ENCODE results near the gene PCSK4. TPM values are rescaled to one million over a fixed set of nuclear protein-coding genes. Genes with fewer than 3 reads are reported as not detected.
A peak's percentile ranks its signal among the peaks of the same experiment; 100 is the strongest.
"Not testable (repeated sequence)": the region's sequence is repeated elsewhere in the genome, so short reads cannot be mapped to it uniquely, and the experiment has no call there.

PCSK4 gene
- total RNA-seq, 1 donor from 2014 or later = 1.5 TPM

DNA sequence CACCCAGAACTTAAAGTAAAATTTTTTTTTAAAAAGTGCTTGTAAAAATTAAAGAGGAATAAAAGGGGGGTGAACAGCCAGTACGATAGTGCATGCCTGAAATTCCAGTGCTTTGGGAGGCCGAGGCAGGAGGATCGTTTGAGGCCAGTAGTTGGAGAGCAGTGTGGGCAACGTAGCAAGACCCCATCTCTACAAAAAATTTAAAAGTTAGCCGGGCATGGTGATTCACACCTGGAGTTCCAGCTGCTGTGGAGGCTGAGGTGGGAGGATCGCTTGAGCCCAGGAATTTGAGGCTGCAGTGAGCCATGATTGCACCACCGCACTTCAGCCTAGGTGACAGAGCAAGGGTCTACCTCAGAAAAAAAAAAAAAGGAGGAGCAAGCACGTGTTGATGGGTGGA lies 14.9 kb upstream of the PCSK4 start:
- intact Hi-C loops (cut with DNase I) = no loop called here

DNA sequence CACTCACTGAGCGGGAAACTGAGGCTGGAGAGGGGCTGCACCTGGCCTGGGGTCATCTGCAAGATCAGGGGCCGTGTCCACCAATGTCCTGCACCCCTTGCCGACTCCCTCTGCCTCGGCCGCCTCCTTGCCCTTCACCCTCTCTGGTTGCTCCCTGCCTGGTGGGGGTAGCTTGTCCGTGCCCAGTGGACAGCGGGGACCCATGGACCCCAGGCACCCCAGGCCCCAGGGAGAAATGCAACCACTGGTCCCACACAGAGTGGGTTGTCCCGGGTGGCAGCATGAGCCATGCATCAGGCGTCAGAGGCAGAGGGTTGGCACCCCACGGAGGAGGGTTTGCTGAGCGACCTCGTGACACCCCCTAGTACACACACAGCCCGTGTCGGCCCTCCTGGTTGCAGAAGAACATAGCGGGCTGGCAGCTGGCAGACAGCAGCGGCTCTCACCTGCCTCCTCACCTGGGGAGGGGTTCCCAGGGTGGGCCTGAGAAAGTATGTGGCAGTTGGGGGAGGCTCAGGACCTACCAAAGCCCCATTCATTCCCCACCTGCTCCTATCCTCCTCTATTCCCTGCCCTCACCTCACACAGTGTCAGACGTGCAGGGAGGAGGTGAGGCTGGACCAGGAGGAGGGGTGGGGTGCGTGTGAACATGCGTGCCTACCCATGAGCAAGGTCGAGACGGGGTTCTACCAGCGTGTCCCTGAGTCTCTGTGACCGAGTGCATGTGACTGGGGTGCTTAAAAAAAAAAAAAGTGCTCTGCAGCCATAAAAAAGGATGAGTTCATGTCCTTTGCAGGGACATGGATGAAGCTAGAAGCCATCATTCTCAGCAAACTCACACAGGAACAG lies 14.0 kb upstream of the PCSK4 start:
- intact Hi-C loops (cut with DNase I) = no loop called here
- no peak for DNase-seq (ENCODE audit: low spot score in 2 of 2)
- H3K9me3 ChIP-seq = no peaks in the 10 kb centered on the region
- no peaks in the 10 kb centered on the region for H3K36me3 ChIP-seq
- H3K27ac ChIP-seq = no peak overlapping the region
- H3K4me3 ChIP-seq = no peak overlapping the region
- H3K27me3 ChIP-seq = peaks cover 13% of the 10 kb centered on the region
- H3K4me1 ChIP-seq = peaks cover 0 to 13% of the 10 kb centered on the region in 2 donors
- TF ChIP-seq, protein P1, sequence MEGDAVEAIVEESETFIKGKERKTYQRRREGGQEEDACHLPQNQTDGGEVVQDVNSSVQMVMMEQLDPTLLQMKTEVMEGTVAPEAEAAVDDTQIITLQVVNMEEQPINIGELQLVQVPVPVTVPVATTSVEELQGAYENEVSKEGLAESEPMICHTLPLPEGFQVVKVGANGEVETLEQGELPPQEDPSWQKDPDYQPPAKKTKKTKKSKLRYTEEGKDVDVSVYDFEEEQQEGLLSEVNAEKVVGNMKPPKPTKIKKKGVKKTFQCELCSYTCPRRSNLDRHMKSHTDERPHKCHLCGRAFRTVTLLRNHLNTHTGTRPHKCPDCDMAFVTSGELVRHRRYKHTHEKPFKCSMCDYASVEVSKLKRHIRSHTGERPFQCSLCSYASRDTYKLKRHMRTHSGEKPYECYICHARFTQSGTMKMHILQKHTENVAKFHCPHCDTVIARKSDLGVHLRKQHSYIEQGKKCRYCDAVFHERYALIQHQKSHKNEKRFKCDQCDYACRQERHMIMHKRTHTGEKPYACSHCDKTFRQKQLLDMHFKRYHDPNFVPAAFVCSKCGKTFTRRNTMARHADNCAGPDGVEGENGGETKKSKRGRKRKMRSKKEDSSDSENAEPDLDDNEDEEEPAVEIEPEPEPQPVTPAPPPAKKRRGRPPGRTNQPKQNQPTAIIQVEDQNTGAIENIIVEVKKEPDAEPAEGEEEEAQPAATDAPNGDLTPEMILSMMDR (IDR thresholded peaks at IDR 0.05) = no peak

More for the DNA sequence above, 14.9 kb upstream of the PCSK4 start:
- H3K4me1 ChIP-seq = peaks cover 0 to 13% of the 10 kb centered on the region in 2 donors
- no peaks in the 10 kb centered on the region for H3K9me3 ChIP-seq
- no peak for DNase-seq (ENCODE audit: low spot score in 2 of 2)
- H3K27me3 ChIP-seq = peaks cover 13% of the 10 kb centered on the region
- TF ChIP-seq, protein P1 (IDR thresholded peaks at IDR 0.05) = no peak
- H3K4me3 ChIP-seq = no peak overlapping the region
- H3K27ac ChIP-seq = no peak overlapping the region
- H3K36me3 ChIP-seq = no peaks in the 10 kb centered on the region

DNA sequence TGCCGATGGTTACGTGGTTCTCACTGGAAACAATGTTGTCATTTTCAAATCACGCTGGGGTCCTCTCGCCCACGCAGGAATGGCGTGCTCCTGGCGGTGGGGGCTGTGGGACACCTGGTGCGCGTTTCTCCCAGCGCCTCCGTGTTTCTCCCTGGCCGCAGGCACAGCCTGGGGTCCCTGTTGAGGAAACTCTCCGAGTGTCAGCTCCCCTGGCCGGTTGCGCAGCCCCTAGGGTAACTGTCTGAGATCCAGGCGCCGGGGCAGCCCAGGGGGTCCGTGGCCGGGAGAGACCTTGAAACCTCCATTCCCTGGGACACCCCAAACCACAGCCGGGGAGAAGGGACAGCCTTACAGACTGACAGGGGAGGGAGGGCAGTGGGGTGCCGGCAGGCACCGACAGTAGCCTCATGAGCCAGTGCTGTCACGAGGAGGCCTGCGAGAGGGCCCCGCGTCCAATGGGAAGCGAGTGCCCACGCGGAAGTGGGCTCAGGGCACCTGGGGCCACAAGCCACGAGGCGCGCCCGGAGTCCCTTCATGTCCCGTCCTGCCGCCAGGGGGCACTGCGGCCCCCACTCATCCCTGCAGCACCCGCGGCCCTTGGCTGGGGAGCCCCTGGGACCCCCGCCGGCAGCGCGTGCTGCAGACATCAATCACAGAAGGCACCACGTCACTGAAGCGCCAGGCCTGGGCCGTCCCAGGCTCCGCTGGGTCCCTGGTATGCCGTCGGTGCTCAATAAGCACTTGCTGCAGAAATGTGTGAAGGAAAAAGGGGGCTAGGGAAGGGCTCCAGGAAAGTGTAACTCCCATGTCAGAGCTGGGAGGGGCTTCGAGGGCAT lies 13.2 kb upstream of the PCSK4 start:
- H3K4me1 ChIP-seq = peaks cover 0 to 10% of the 10 kb centered on the region in 2 donors
- peak in 1 of 2 donors; percentile 72 for DNase-seq (ENCODE audit: low spot score in 2 of 2)
- H3K27me3 ChIP-seq = peaks cover 13% of the 10 kb centered on the region
- TF ChIP-seq, protein P1 (IDR thresholded peaks at IDR 0.05) = peak; percentile 73 to 76 (median 75)
- H3K9me3 ChIP-seq = no peaks in the 10 kb centered on the region
- H3K4me3 ChIP-seq = no peak overlapping the region
- H3K27ac ChIP-seq = no peak overlapping the region
- intact Hi-C loops (cut with DNase I) = no loop called here
- no peaks in the 10 kb centered on the region for H3K36me3 ChIP-seq

DNA sequence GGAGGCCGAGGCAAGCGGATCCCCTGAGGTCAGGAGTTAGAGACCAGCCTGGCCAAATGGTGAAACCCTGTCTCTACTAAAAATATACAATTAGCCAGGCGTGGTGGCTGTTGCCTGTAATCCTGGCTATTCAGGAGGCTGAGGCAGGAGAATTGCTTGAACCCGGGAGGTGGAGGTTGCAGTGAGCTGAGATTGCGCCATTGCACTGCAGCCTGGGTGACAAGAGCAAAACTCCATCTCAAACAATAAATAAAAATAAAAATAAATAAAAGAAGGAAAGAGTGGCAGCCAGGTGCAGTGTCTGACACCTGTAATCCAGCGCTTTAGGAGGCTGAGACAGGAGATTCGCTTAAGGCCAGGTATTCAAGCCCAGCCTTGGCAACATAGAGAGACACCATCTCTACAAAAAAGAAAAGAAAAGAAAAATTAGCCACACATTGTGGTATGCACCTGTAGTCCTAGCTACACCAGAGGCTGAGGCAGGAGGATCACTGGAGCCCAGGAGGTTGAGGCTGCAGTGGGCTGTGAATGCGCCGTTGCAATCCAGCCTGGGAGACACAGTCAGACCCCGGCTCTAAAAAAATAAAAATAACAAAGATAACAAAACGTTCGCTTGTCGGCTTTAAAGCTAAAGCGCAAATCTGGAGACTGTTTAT lies 12.4 kb upstream of the PCSK4 start:
- H3K4me1 ChIP-seq = peaks cover 0 to 9% of the 10 kb centered on the region in 2 donors
- intact Hi-C loops (cut with DNase I) = no loop called here
- H3K27me3 ChIP-seq = peaks cover 13% of the 10 kb centered on the region
- no peak overlapping the region for H3K4me3 ChIP-seq
- no peak for DNase-seq (ENCODE audit: low spot score in 2 of 2)
- H3K9me3 ChIP-seq = no peaks in the 10 kb centered on the region
- no peak overlapping the region for H3K27ac ChIP-seq
- TF ChIP-seq, protein P1 (IDR thresholded peaks at IDR 0.05) = no peak
- H3K36me3 ChIP-seq = no peaks in the 10 kb centered on the region

DNA sequence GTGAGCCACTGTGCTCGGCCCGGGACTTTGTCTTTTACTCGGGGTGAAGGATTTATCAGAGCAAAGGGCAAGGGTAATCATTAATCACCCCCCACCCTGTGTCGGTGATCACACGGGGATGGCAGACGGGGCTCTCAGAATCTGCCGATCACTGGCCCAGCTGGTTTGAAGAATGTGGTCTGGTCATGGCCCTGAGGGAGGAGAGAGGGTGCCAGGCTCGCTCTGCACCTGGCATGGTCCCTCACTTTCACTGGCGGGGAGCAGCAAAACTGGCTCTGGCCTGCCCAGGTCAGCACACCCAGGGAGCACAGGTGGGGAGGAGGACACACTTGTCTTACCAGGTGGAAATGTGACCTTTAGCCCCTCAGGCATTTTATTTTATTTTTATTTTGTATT lies 11.0 kb upstream of the PCSK4 start:
- no peaks in the 10 kb centered on the region for H3K36me3 ChIP-seq
- H3K27me3 ChIP-seq = peaks cover 13% of the 10 kb centered on the region
- no peak overlapping the region for H3K4me3 ChIP-seq
- no peaks in the 10 kb centered on the region for H3K9me3 ChIP-seq
- TF ChIP-seq, protein P1 (IDR thresholded peaks at IDR 0.05) = no peak
- DNase-seq (ENCODE audit: low spot score in 2 of 2) = no peak
- intact Hi-C loops (cut with DNase I) = no loop called here
- no peak overlapping the region for H3K27ac ChIP-seq
- peaks cover 0 to 6% of the 10 kb centered on the region in 2 donors for H3K4me1 ChIP-seq

DNA sequence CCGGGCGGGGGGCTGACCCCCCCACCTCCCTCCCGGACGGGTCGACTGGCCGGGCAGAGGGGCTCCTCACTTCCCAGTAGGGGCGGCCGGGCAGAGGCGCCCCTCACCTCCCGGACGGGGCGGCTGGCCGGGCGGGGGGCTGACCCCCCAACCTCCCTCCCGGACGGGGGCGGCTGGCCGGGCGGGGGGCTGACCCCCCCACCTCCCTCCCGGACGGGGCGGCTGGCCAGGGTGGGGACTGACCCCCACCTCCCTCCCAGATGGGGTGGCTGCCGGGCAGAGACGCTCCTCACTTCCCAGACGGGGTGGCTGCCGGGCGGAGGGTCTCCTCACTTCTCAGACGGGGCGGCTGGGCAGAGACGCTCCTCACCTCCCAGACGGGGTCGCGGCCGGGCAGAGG lies 9.1 kb upstream of the PCSK4 start:
- DNase-seq (ENCODE audit: low spot score in 2 of 2); H3K9me3 ChIP-seq; H3K4me1 ChIP-seq; H3K36me3 ChIP-seq; intact Hi-C loops (cut with DNase I); H3K4me3 ChIP-seq; H3K27ac ChIP-seq: not testable (repeated sequence)
- H3K27me3 ChIP-seq = peaks cover 13% of the 10 kb centered on the region

All from ascending aorta (tissue), 2 donors.